Activated T-cell treated with anti-CD3 and anti-CD28 coated beads, Interleukin-2, amount 50 U/mL, for 1 hour (primary cell): Measurements from ENCODE around the gene GPRC5B.

Experiments
- DNase-seq: peaks from one replicate; pipeline ENCODE4 v3.0.0-alpha.2; 2020

GPRC5B gene

DNA sequence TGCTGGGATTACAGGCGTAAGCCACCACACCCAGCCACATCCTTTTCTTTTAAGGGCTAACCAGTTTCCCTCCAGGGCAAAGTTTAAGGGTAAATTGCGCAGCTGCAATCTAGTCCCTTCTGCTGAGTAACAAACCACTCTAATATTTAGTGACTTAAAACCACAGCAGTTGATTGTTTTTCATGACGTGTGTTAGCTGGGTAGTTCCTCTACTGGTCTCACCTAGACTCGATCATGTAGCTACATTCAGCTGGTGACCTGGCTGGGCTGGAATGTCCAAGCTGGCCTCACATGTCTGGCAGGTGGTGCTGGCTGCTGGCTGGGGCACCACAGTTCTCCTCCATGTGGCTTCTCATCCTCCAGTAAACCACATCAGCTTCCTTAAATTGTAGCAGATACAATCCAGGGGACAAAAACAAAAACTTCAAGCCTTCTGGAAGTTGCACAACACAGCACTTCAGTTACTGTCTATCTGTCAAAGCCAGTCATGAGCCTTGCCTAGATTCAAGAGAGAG lies 75.5 kb downstream of the GPRC5B start:
- DNase-seq, result no peak

- no peak for DNase-seq
These were observed 76.5 kb downstream of the GPRC5B start for GRCh38 chr16:19808061-19808641.
